Bronchial epithelial cell (primary cell): ENCODE measurements around the gene MAP3K10. TPM values are rescaled to one million over a fixed set of nuclear protein-coding genes. Genes with fewer than 3 reads are reported as not detected.
A peak's percentile ranks its signal among the peaks of the same experiment; 100 is the strongest.
"Not testable (repeated sequence)": the region's sequence is repeated elsewhere in the genome, so short reads cannot be mapped to it uniquely, and the experiment has no call there.

Experiments
- DNase-seq: peaks from one replicate; pipeline ENCODE4 v3.0.0-alpha.2; 2010; ENCODE audit warnings: low read depth
- FAIRE-seq: peaks from 2 replicates; lab custom pipeline; 2011; peaks lifted over from hg19 to GRCh38; lab: Jason Lieb, UNC
- H3K27me3 ChIP-seq: 2 replicates; pipeline ENCODE4 v1.5.1; 2011; ENCODE audit warnings: low read length; ENCODE audit not compliant: control insufficient read depth, insufficient read depth
- H3K36me3 ChIP-seq: 2 replicates; pipeline ENCODE4 v1.5.1; 2011; ENCODE audit warnings: low read length; ENCODE audit not compliant: control insufficient read depth, insufficient read depth
- H3K4me3 ChIP-seq: 2 replicates; pipeline ENCODE4 v1.5.1; 2011; ENCODE audit warnings: mild to moderate bottlenecking, low read depth, low read length, control low read depth
- total RNA-seq: library from RNA; depleted of rRNA; stranded (reverse); fragments of >200 nt; gene quantifications from 2 replicates; pipeline ENCODE4 v1.2.1, GENCODE V29; 2014
- TF ChIP-seq, protein P1 (sequence below): IDR thresholded peaks from 2 replicates; pipeline ENCODE4 v1.5.1; 2011; ENCODE audit warnings: mild to moderate bottlenecking, moderate library complexity, low read length, control low read depth, inconsistent platforms; ENCODE audit not compliant: insufficient read depth, severe bottlenecking

The MAP3K10 gene
- total RNA-seq, 1 donor from 2014 or later: 5.0 TPM

DNA sequence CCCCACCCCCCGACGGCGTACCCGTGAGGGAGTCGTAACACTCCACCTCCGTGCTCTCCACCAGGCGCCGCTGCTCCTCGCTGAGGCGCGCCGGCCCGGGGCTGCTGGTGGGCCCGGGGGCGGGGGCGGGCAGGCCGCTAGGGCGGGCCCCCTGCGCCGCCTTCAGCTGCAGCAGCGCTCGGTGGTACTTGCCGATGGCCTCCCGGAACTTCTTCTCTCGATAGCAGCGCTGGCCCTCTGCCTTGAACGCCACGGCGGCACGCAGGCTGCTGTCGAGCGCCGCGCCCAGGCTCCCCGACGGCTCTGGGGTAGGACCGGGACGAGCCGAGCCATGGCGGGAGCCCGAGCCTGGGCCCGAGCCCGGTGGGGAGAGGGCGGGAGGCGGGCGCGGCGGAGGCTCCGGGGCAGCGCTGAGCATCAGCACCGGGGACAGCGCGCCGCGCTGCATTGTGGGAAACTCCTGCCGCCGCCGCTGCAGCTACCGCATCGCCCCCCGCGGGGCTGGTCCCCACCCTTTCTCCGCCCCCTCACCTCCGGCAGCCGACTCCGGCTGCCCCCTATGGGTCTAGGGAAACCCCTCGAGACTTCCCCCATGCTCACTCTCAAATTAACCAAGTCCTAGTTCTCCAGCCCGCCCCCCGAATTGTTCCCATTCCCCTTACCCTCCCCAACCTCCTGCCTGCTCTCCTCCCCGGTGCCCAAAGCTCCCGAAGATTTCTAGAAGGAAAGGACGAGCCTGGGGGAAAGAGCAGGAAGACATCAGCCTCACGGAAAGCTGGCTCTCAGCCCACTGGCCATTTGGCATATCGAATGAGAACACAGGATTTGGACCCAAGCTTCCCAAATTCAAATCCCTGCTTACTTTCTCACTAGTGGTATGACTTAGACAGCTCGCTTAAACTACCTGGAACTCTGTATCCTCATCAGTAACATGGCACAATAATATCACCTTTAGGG is 27.0 kb downstream of the MAP3K10 start, which contains the start of gene TTC9B:
Gene TTC9B (minus strand): TSS at position 451 of the 957 bp plus-strand sequence. CDS start 3 bp downstream, at position 448.
- H3K36me3 ChIP-seq: no peaks in the 10 kb centered on the region
- FAIRE-seq (no peak), DNase-seq (no peak)
- peaks cover 15% of the 10 kb centered on the region for H3K27me3 ChIP-seq
- peak within 1 kb of the TSS; percentile 3 for H3K4me3 ChIP-seq
- TF ChIP-seq, protein P1, sequence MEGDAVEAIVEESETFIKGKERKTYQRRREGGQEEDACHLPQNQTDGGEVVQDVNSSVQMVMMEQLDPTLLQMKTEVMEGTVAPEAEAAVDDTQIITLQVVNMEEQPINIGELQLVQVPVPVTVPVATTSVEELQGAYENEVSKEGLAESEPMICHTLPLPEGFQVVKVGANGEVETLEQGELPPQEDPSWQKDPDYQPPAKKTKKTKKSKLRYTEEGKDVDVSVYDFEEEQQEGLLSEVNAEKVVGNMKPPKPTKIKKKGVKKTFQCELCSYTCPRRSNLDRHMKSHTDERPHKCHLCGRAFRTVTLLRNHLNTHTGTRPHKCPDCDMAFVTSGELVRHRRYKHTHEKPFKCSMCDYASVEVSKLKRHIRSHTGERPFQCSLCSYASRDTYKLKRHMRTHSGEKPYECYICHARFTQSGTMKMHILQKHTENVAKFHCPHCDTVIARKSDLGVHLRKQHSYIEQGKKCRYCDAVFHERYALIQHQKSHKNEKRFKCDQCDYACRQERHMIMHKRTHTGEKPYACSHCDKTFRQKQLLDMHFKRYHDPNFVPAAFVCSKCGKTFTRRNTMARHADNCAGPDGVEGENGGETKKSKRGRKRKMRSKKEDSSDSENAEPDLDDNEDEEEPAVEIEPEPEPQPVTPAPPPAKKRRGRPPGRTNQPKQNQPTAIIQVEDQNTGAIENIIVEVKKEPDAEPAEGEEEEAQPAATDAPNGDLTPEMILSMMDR: no peak

DNA sequence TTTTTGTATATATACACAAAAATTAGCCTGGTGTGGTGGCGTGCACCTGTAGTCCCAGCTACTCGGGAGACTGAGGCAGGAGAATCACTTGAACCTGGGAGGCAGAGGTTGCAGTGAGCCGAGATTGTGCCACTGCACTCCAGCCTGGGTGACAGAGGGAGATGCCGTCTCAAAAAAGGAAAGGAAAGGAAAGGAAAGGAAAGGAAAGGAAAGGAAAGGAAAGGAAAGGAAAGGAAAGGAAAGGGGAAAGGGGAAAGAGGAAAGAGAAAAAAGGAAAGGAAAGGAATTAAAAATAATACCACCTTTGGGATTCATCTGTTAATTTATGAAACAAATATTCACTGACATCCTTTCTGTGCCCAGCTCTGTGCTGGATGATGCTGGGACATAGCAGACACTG is 27.8 kb downstream of the MAP3K10 start:
- DNase-seq, FAIRE-seq, H3K4me3 ChIP-seq, H3K36me3 ChIP-seq: not testable (repeated sequence)
- H3K27me3 ChIP-seq: peaks cover 15% of the 10 kb centered on the region

GRCh38 chr19:40219721-40220276 is 28.6 kb downstream of the MAP3K10 start:
- Histone ChIP-seq H3K4me3 (peak overlapping the region; percentile 6), H3K36me3 (no peaks in the 10 kb centered on the region), H3K27me3 (peaks cover 15% of the 10 kb centered on the region)
- DNase-seq (peak; percentile 90), FAIRE-seq (peak; percentile 93)
- TF ChIP-seq, protein P1: no peak

DNA sequence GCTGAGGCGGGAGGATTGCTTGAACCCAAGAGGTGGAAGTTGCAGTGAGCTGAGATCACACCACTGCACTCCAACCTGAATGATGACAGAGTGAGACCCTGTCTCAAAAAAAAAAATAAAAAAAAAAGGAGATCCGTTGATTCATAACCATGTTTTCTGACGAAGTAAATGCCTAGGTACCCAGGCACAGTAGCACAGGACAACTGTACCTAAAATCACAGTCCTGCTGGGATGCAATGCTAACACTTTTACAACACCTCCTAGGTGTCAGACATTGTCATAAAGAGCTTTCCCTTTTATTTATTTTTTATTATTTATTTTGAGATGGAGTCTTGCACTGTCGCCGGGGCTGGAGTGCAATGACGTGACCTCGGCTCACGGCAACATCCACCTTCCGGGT is 29.4 kb downstream of the MAP3K10 start:
- H3K27me3 ChIP-seq: peaks cover 15% of the 10 kb centered on the region
- no peak for DNase-seq
- FAIRE-seq: no peak
- TF ChIP-seq, protein P1: no peak
- no peak overlapping the region for H3K4me3 ChIP-seq
- H3K36me3 ChIP-seq: no peaks in the 10 kb centered on the region

- FAIRE-seq (no peak), DNase-seq (peak; percentile 80)
- TF ChIP-seq, protein P1: peak; percentile 74
- no peak overlapping the region for H3K4me3 ChIP-seq
- H3K27me3 ChIP-seq: peaks cover 7% of the 10 kb centered on the region
- H3K36me3 ChIP-seq: no peaks in the 10 kb centered on the region
Observed at GRCh38 chr19:40221858-40222619, 30.8 kb downstream of the MAP3K10 start.
